OCI-LY7 (cell line): ENCODE measurements around the gene TFAP2C. TPM values are rescaled to one million over a fixed set of nuclear protein-coding genes. Genes with fewer than 3 reads are reported as not detected.

Experiments
- Bru-seq: library from RNA; stranded (reverse); fragments of 400-500 nt; gene quantifications from one replicate; lab custom pipeline; 2021; lab: Mats Ljungman, UMichigan
- BruChase-seq, 2 experiments: library from RNA; stranded (reverse); fragments of 400-500 nt; gene quantifications; one replicate each; lab custom pipeline; 2021; lab: Mats Ljungman, UMichigan
- BruUV-seq: library from RNA; stranded (reverse); fragments of 400-500 nt; replicated peaks from 2 replicates; lab custom pipeline; 2021; lab: Mats Ljungman, UMichigan
- CTCF ChIA-PET: fragments of 300-600 bp; sonication (Branson Sonifier 250); formaldehyde crosslinking; loops from one replicate; lab custom pipeline; 2022; ENCODE audit warnings: antibody characterized with exemption; ENCODE audit not compliant: unreplicated experiment; lab: Charles Lee
- POLR2A ChIA-PET: fragments of 300-600 bp; sonication (Branson Sonifier 250); formaldehyde crosslinking; loops from one replicate; lab custom pipeline; 2022; ENCODE audit warnings: antibody characterized with exemption; lab: Charles Lee
- DNase-seq: peaks from one replicate; pipeline ENCODE4 v3.0.0-alpha.2; 2015; ENCODE audit warnings: low spot score
- H2AFZ ChIP-seq: fragments of 200-600 bp; sonication (generic), shearing (Covaris generic); 2 replicates; pipeline ENCODE4 v1.6.1; 2014; ENCODE audit warnings: mild to moderate bottlenecking, antibody characterized with exemption, low read length, moderate library complexity
- H3K27ac ChIP-seq: fragments of 200-600 bp; sonication (generic); 2 replicates; pipeline ENCODE4 v1.5.1; 2014; ENCODE audit warnings: mixed run types, low read depth, mild to moderate bottlenecking, moderate library complexity, low read length, inconsistent platforms; ENCODE audit not compliant: poor library complexity, severe bottlenecking
- H3K36me3 ChIP-seq: fragments of 200-600 bp; sonication (generic); 2 replicates; pipeline ENCODE4 v1.6.1; 2014; ENCODE audit warnings: mild to moderate bottlenecking, antibody characterized with exemption, low read length, moderate library complexity, mixed read lengths; ENCODE audit not compliant: insufficient read depth
- H3K4me1 ChIP-seq: fragments of 200-600 bp; sonication (generic); 2 replicates; pipeline ENCODE4 v1.5.1; 2014; ENCODE audit warnings: mild to moderate bottlenecking, low read length; ENCODE audit not compliant: insufficient read depth, poor library complexity, severe bottlenecking
- H3K4me2 ChIP-seq: fragments of 200-600 bp; sonication (generic); 2 replicates; pipeline ENCODE4 v1.6.1; 2014; ENCODE audit warnings: mild to moderate bottlenecking, low read length
- H3K4me3 ChIP-seq: fragments of 200-600 bp; sonication (generic); 2 replicates; pipeline ENCODE4 v1.5.1; 2014; ENCODE audit warnings: mild to moderate bottlenecking, low read depth, low read length; ENCODE audit not compliant: poor library complexity, severe bottlenecking
- H3K79me2 ChIP-seq: fragments of 200-600 bp; sonication (generic); 2 replicates; pipeline ENCODE4 v1.6.1; 2016; ENCODE audit warnings: low read depth, mild to moderate bottlenecking, low read length, moderate library complexity, mixed read lengths; ENCODE audit not compliant: insufficient read depth
- H3K9me2 ChIP-seq: fragments of 200-600 bp; sonication (generic); 2 replicates; pipeline ENCODE4 v1.6.1; 2016; ENCODE audit warnings: mild to moderate bottlenecking, low read length, mixed read lengths; ENCODE audit not compliant: insufficient read depth
- H3K9me3 ChIP-seq: fragments of 200-600 bp; sonication (generic); 2 replicates; pipeline ENCODE4 v1.6.1; 2014; ENCODE audit warnings: mild to moderate bottlenecking, mixed run types, low read length, mixed read lengths
- H4K20me1 ChIP-seq: fragments of 200-600 bp; sonication (generic); 2 replicates; pipeline ENCODE4 v1.6.1; 2014; ENCODE audit warnings: mild to moderate bottlenecking, antibody characterized with exemption, low read length, moderate library complexity, mixed read lengths; ENCODE audit not compliant: insufficient read depth
- EZH2phosphoT487 ChIP-seq: fragments of 200-600 bp; sonication (generic); IDR thresholded peaks from 2 replicates; pipeline ENCODE4 v1.6.1; 2018; ENCODE audit warnings: low read depth, borderline replicate concordance, mild to moderate bottlenecking, mixed run types, antibody characterized with exemption, low read length, moderate library complexity, mixed read lengths
- intact Hi-C: fragments of 100-400 bp; cut with micrococcal nuclease; formaldehyde crosslinking; loops from one replicate; pipeline ENCODE4 v1.10.0; 2022; ENCODE audit not compliant: unreplicated experiment
- long read RNA-seq: library from polyadenylated mRNA; stranded (forward); transcript quantifications from one replicate; pipeline ENCODE4 v2.0.0, GENCODE V29; 2022
- total RNA-seq, 2 experiments: library from RNA; depleted of rRNA in 1 of 2; stranded (reverse); fragments of >200 nt in 1 of 2; shearing (Covaris generic) in 1 of 2; gene quantifications; 2 replicates each; pipeline ENCODE4 v1.2.3, GENCODE V29; 2014 to 2022
- TF ChIP-seq, protein P1 (sequence below): fragments of 200-600 bp; sonication (generic); conservative IDR thresholded peaks from 2 replicates; pipeline ENCODE4 v1.5.1; 2014; ENCODE audit warnings: mild to moderate bottlenecking, antibody characterized with exemption, low read length, moderate library complexity, mixed read lengths

Gene TFAP2C
- total RNA-seq (2014; rRNA removed; shearing (Covaris generic)), result not detected in 2 replicates
- total RNA-seq (2022), result not detected in 2 replicates
- percentile 9 among the genes with signal in this experiment for Bru-seq, nascent RNA
- BruChase-seq, experiment 1, labeled RNA remaining after a 6-hour chase, result percentile 15 among the genes with signal in this experiment
- BruChase-seq, experiment 2, labeled RNA remaining after a 2-hour chase, result percentile 9 among the genes with signal in this experiment
- long read RNA-seq, result 0 reads

DNA sequence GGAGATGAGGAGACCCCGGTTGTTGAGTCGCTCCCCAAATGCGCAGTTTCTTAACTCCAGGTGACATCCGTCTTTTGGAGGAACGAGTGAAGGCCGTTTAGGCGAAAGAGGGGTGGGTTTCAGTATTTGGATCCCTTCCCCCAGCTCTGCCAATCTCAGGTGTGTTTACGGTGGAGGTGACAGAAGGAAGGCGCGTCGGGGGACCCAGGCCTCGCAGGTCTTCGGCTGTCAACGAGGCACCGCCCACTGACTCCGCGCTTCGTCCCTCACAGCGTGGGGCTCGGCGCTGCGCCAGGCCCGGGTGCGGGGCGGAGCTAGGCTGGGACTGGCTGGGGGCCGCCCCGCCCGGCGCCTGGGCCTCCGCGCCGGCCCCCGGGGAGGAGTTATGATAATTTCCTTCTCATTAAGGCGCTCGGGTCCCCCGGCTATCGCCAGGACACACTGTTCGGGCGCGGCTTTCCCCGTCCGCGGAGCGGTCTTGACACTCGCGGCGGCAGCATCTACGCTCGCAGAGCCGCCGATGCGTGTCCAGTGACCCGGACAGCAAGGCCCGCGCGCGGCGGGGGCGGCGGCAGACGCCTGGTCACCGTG lies at the start of gene TFAP2C:
TFAP2C (plus strand) TSS at position 434 of the 591 bp plus-strand sequence. CDS start 239 bp downstream, outside the sequence.
- no TSS peak for BruUV-seq
- Histone ChIP-seq H4K20me1 (no peaks in the 10 kb centered on the region), H3K9me3 (no peaks in the 10 kb centered on the region), H3K4me1 (no peaks in the 10 kb centered on the region), H3K27ac (no peak within 1 kb of the TSS), H3K36me3 (no peaks in the 10 kb centered on the region), H3K4me3 (no peak within 1 kb of the TSS), H3K79me2 (no peaks in the 10 kb centered on the region), H2AFZ (no peak within 1 kb of the TSS), H3K4me2 (no peak within 1 kb of the TSS), H3K9me2 (no peaks in the 10 kb centered on the region)
- intact Hi-C loops, result no loop called here
- ChIA-PET POLR2A (no interaction called here), CTCF (no interaction called here)
- TF ChIP-seq, protein P1, sequence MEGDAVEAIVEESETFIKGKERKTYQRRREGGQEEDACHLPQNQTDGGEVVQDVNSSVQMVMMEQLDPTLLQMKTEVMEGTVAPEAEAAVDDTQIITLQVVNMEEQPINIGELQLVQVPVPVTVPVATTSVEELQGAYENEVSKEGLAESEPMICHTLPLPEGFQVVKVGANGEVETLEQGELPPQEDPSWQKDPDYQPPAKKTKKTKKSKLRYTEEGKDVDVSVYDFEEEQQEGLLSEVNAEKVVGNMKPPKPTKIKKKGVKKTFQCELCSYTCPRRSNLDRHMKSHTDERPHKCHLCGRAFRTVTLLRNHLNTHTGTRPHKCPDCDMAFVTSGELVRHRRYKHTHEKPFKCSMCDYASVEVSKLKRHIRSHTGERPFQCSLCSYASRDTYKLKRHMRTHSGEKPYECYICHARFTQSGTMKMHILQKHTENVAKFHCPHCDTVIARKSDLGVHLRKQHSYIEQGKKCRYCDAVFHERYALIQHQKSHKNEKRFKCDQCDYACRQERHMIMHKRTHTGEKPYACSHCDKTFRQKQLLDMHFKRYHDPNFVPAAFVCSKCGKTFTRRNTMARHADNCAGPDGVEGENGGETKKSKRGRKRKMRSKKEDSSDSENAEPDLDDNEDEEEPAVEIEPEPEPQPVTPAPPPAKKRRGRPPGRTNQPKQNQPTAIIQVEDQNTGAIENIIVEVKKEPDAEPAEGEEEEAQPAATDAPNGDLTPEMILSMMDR, result no peak
- TF ChIP-seq EZH2phosphoT487, result no peak
- no peak for DNase-seq

DNA sequence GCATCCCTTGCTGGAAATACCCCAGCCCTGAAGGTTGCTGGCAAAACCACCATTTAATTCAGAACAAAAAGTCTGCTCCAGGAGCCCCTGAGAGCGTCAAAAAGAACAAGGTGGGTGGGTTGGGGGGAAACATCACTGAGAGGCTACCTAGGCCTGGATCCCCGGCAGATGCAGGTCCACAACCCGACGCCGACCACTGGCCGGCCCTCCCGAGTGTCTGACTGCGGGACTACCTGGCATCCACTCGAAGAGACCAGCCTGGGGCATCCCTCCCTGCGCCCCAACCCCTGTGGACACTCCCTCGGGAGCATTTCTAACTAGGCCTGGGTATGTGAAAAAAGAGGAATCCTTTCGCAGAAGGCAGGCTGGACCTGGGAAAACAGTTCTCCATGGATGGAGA lies 48.9 kb upstream of the TFAP2C start:
- BruUV-seq, result no TSS peak
- intact Hi-C loops, result no loop called here
- no peak for DNase-seq
- no peak overlapping the region for H3K4me3 ChIP-seq
- H2AFZ ChIP-seq, result no peak overlapping the region
- no peaks in the 10 kb centered on the region for H3K79me2 ChIP-seq
- ChIA-PET POLR2A (no interaction called here), CTCF (no interaction called here)
- H3K27ac ChIP-seq, result no peak overlapping the region
- H3K4me1 ChIP-seq, result no peaks in the 10 kb centered on the region
- no peak for TF ChIP-seq EZH2phosphoT487
- TF ChIP-seq, protein P1, result no peak
- H3K4me2 ChIP-seq, result no peak overlapping the region
- no peaks in the 10 kb centered on the region for H3K36me3 ChIP-seq
- no peaks in the 10 kb centered on the region for H3K9me2 ChIP-seq
- H3K9me3 ChIP-seq, result no peaks in the 10 kb centered on the region
- H4K20me1 ChIP-seq, result no peaks in the 10 kb centered on the region

DNA sequence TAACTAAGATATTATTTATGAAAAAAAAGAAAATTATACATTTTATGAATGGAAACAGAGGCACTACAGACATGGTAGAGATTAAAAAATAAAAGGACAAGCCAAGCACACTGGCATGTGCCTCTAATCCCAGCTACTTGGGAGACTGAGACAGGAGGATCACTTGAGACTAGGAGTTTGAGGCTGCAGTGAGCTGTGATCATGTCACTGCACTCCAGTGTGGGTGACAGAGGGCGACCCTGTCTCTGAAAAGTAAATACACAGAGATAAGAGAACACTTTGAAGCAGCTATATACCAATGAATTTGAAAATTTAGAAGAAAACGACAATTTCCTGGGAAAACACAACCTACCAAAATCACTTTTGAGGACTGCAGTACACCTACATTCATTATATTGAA lies 47.4 kb upstream of the TFAP2C start:
- Histone ChIP-seq H3K4me1 (no peaks in the 10 kb centered on the region), H3K9me2 (no peaks in the 10 kb centered on the region), H3K9me3 (no peaks in the 10 kb centered on the region), H3K4me2 (no peak overlapping the region), H3K4me3 (no peak overlapping the region), H3K79me2 (no peaks in the 10 kb centered on the region), H3K27ac (no peak overlapping the region), H3K36me3 (no peaks in the 10 kb centered on the region), H4K20me1 (no peaks in the 10 kb centered on the region), H2AFZ (no peak overlapping the region)
- intact Hi-C loops, result no loop called here
- TF ChIP-seq, protein P1, result no peak
- no peak for TF ChIP-seq EZH2phosphoT487
- BruUV-seq, result no TSS peak
- POLR2A ChIA-PET, result interaction anchor here (0.6 kb wide), 1 partner anchor 14 kb away, joined by 3 read pairs; no protein-coding TSS in a partner anchor
- no peak for DNase-seq
- CTCF ChIA-PET, result no interaction called here
